GM06990 (cell line): ENCODE measurements around the gene TMEM236.
A peak's percentile ranks its signal among the peaks of the same experiment; 100 is the strongest.

ENCODE experiments used
- DNase-seq: peaks from one replicate; pipeline ENCODE4 v3.0.0-alpha.2; 2011; ENCODE audit not compliant: insufficient read length; ENCODE audit errors: extremely low read depth
- H3K27me3 ChIP-seq: replicated peaks from 2 replicates; pipeline ENCODE4 v1.6.0; 2011; ENCODE audit warnings: low read length; ENCODE audit not compliant: control insufficient read depth, insufficient read depth
- H3K36me3 ChIP-seq: 2 replicates; pipeline ENCODE4 v1.5.1; 2011; ENCODE audit warnings: low read length; ENCODE audit not compliant: control insufficient read depth, insufficient read depth
- H3K4me3 ChIP-seq: replicated peaks from 2 replicates; pipeline ENCODE4 v1.5.1; 2011; ENCODE audit warnings: low read depth, mild to moderate bottlenecking, control low read depth, low read length
- CTCF ChIP-seq: IDR thresholded peaks from 2 replicates; pipeline ENCODE4 v1.5.1; 2011; ENCODE audit warnings: low read length, control low read depth, mild to moderate bottlenecking, inconsistent platforms; ENCODE audit not compliant: insufficient read depth, poor library complexity, severe bottlenecking

Gene TMEM236

GRCh38 chr10:17841050-17841449 is 89.0 kb downstream of the TMEM236 start:
- no peak overlapping the region for H3K4me3 ChIP-seq
- no peaks in the 10 kb centered on the region for H3K36me3 ChIP-seq
- DNase-seq = no peak
- no peak for TF ChIP-seq CTCF
- H3K27me3 ChIP-seq = no peaks in the 10 kb centered on the region

- Histone ChIP-seq H3K36me3 (no peaks in the 10 kb centered on the region), H3K27me3 (no peaks in the 10 kb centered on the region), H3K4me3 (no peak overlapping the region)
- no peak for DNase-seq
- no peak for TF ChIP-seq CTCF
These were observed 90.6 kb downstream of the TMEM236 start for GRCh38 chr10:17842641-17843040.

GRCh38 chr10:17847585-17848296 is 95.7 kb downstream of the TMEM236 start:
- no peaks in the 10 kb centered on the region for H3K36me3 ChIP-seq
- DNase-seq = no peak
- no peak overlapping the region for H3K4me3 ChIP-seq
- no peaks in the 10 kb centered on the region for H3K27me3 ChIP-seq
- peak; percentile 33 for TF ChIP-seq CTCF

GRCh38 chr10:17848646-17849045 is 96.6 kb downstream of the TMEM236 start:
- H3K27me3 ChIP-seq = no peaks in the 10 kb centered on the region
- no peak overlapping the region for H3K4me3 ChIP-seq
- no peaks in the 10 kb centered on the region for H3K36me3 ChIP-seq
- no peak for TF ChIP-seq CTCF
- no peak for DNase-seq
